ENCODE data around the gene MOK. TPM values are rescaled to one million over a fixed set of nuclear protein-coding genes. Genes with fewer than 3 reads are reported as not detected.
"Not testable (repeated sequence)": the region's sequence is repeated elsewhere in the genome, so short reads cannot be mapped to it uniquely, and the experiment has no call there.

Gene MOK, protein sequence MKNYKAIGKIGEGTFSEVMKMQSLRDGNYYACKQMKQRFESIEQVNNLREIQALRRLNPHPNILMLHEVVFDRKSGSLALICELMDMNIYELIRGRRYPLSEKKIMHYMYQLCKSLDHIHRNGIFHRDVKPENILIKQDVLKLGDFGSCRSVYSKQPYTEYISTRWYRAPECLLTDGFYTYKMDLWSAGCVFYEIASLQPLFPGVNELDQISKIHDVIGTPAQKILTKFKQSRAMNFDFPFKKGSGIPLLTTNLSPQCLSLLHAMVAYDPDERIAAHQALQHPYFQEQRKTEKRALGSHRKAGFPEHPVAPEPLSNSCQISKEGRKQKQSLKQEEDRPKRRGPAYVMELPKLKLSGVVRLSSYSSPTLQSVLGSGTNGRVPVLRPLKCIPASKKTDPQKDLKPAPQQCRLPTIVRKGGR
- 6.9 TPM for polyA plus RNA-seq (2013, experiment 1 of 2)
- polyA plus RNA-seq (2013, experiment 2 of 2): 7.7 TPM

- Histone ChIP-seq H3K4me3 (ENCODE audit: insufficient read depth in 1 of 2, low read depth in 1 of 2, low read length in 2 of 2) (peak within 1 kb of the TSS; percentile 80 to 95), H3K9ac (ENCODE audit: low read length) (peak within 1 kb of the TSS; percentile 99), H3K79me1 (replicated peaks; ENCODE audit: low read length, poor library complexity, severe bottlenecking) (peaks cover 3% of the 10 kb centered on the region), H2BK12ac (ENCODE audit: low read length in 2 of 2) (no peak within 1 kb of the TSS), H3K23ac (ENCODE audit: low read length in 2 of 2) (no peak within 1 kb of the TSS), H2BK120ac (ENCODE audit: low read depth, low read length) (no peak within 1 kb of the TSS), H2AK5ac (ENCODE audit: low read length, severe bottlenecking) (no peak within 1 kb of the TSS), H3K27me3 (ENCODE audit: control insufficient read depth in 1 of 2, insufficient read depth in 1 of 2, low read length in 2 of 2) (no peaks in the 10 kb centered on the region), H2BK15ac (ENCODE audit: low read depth, poor library complexity, severe bottlenecking) (no peak within 1 kb of the TSS), H3K14ac (ENCODE audit: low read length in 2 of 2) (no peak within 1 kb of the TSS), H3K18ac (ENCODE audit: low read depth in 1 of 2, low read length in 2 of 2) (no peak within 1 kb of the TSS), H3K4me1 (ENCODE audit: control insufficient read depth, insufficient read depth, low read depth, low read length) (peaks cover 2% of the 10 kb centered on the region), H4K8ac (ENCODE audit: low read length) (no peak within 1 kb of the TSS), H2AFZ (ENCODE audit: low read depth, low read length) (peak within 1 kb of the TSS; percentile 57), H3K36me3 (ENCODE audit: control insufficient read depth in 1 of 2, insufficient read depth in 2 of 2, low read depth in 1 of 2, low read length in 2 of 2) (no peaks in the 10 kb centered on the region), H3K27ac (ENCODE audit: low read length, poor library complexity, severe bottlenecking) (no peak within 1 kb of the TSS), H3K9me3 (ENCODE audit: control insufficient read depth, low read length) (no peaks in the 10 kb centered on the region), H3K4me2 (ENCODE audit: low read length, poor library complexity, severe bottlenecking) (peak within 1 kb of the TSS; percentile 69), H4K91ac (ENCODE audit: low read length) (no peak within 1 kb of the TSS), H2BK5ac (ENCODE audit: low read depth, low read length, poor library complexity, severe bottlenecking) (no peak within 1 kb of the TSS), H3K4ac (ENCODE audit: low read depth in 1 of 2, low read length in 2 of 2) (no peak within 1 kb of the TSS)
- DNase-seq: peak; percentile 98
- WGBS: under 1% methylated on average over 43 of the region's 53 CpGs
Observed at GRCh38 chr14:102304611-102305506, at the start of gene MOK. Gene MOK (minus strand): TSS chr14:102305164. CDS start chr14:102304968, 196 bp downstream.

DNA sequence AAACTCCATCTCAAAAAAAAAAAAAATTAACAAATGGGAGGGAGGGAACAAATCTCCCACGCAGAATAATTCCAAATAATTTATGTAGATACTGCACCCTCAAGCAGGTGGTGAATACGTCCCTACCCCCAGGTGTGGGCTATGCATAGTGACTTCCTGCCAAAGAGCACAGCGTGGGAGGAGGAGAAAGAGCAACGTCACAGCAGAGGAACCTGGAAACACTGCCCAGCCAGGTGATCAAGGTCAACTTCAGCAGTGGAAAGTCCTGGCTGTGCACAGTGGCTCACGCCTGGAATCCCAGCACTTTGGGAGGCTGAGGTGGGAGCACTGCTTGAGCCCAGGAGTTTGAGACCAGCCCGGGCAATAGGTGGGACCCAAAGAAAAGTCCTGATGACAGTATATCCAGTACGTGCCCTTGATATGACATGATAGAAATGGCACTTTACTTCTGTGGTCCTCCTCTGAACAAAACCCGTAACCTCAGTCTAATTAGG is 48.2 kb upstream of the MOK start:
- Histone ChIP-seq H3K9me3 (ENCODE audit: control insufficient read depth, low read length) (no peaks in the 10 kb centered on the region), H3K9ac (ENCODE audit: low read length) (no peak overlapping the region), H2BK5ac (ENCODE audit: low read depth, low read length, poor library complexity, severe bottlenecking) (no peak overlapping the region), H3K27ac (ENCODE audit: low read length, poor library complexity, severe bottlenecking) (no peak overlapping the region), H3K4ac (ENCODE audit: low read depth in 1 of 2, low read length in 2 of 2) (no peak overlapping the region), H3K4me1 (ENCODE audit: control insufficient read depth, insufficient read depth, low read depth, low read length) (no peaks in the 10 kb centered on the region), H2AFZ (ENCODE audit: low read depth, low read length) (no peak overlapping the region), H4K8ac (ENCODE audit: low read length) (no peak overlapping the region), H3K4me3 (ENCODE audit: insufficient read depth in 1 of 2, low read depth in 1 of 2, low read length in 2 of 2) (no peak overlapping the region), H3K14ac (ENCODE audit: low read length in 2 of 2) (no peak overlapping the region), H3K4me2 (ENCODE audit: low read length, poor library complexity, severe bottlenecking) (no peak overlapping the region), H2BK15ac (ENCODE audit: low read depth, poor library complexity, severe bottlenecking) (no peak overlapping the region), H3K36me3 (ENCODE audit: control insufficient read depth in 1 of 2, insufficient read depth in 2 of 2, low read depth in 1 of 2, low read length in 2 of 2) (peaks cover 44 to 93% of the 10 kb centered on the region in 2 experiments), H2BK12ac (ENCODE audit: low read length in 2 of 2) (no peak overlapping the region), H3K23ac (ENCODE audit: low read length in 2 of 2) (no peak overlapping the region), H4K91ac (ENCODE audit: low read length) (no peak overlapping the region), H2AK5ac (ENCODE audit: low read length, severe bottlenecking) (no peak overlapping the region), H3K27me3 (ENCODE audit: control insufficient read depth in 1 of 2, insufficient read depth in 1 of 2, low read length in 2 of 2) (no peaks in the 10 kb centered on the region), H3K79me1 (replicated peaks; ENCODE audit: low read length, poor library complexity, severe bottlenecking) (peaks cover 13% of the 10 kb centered on the region), H3K18ac (ENCODE audit: low read depth in 1 of 2, low read length in 2 of 2) (no peak overlapping the region), H2BK120ac (ENCODE audit: low read depth, low read length) (no peak overlapping the region)
- WGBS: 96% methylated on average over 8 of the region's 8 CpGs
- DNase-seq: no peak

- no peak overlapping the region for H3K4me2 ChIP-seq (ENCODE audit: low read length, poor library complexity, severe bottlenecking)
- 100% methylated on average over 3 of the region's 4 CpGs for WGBS
Observed at GRCh38 chr14:102352213-102352612, 47.2 kb upstream of the MOK start.

GRCh38 chr14:102351593-102351992 is 46.6 kb upstream of the MOK start:
- not testable (repeated sequence) for DNase-seq; H3K4me3 ChIP-seq (ENCODE audit: insufficient read depth in 1 of 2, low read depth in 1 of 2, low read length in 2 of 2); H2BK120ac ChIP-seq (ENCODE audit: low read depth, low read length); H3K4ac ChIP-seq (ENCODE audit: low read depth in 1 of 2, low read length in 2 of 2); H3K4me2 ChIP-seq (ENCODE audit: low read length, poor library complexity, severe bottlenecking); H2AFZ ChIP-seq (ENCODE audit: low read depth, low read length); H2BK15ac ChIP-seq (ENCODE audit: low read depth, poor library complexity, severe bottlenecking); H3K27me3 ChIP-seq (ENCODE audit: control insufficient read depth in 1 of 2, insufficient read depth in 1 of 2, low read length in 2 of 2); H4K91ac ChIP-seq (ENCODE audit: low read length); H2BK12ac ChIP-seq (ENCODE audit: low read length in 2 of 2); H3K23ac ChIP-seq (ENCODE audit: low read length in 2 of 2); H3K4me1 ChIP-seq (ENCODE audit: control insufficient read depth, insufficient read depth, low read depth, low read length); H2BK5ac ChIP-seq (ENCODE audit: low read depth, low read length, poor library complexity, severe bottlenecking); H3K27ac ChIP-seq (ENCODE audit: low read length, poor library complexity, severe bottlenecking); H3K9me3 ChIP-seq (ENCODE audit: control insufficient read depth, low read length); H3K18ac ChIP-seq (ENCODE audit: low read depth in 1 of 2, low read length in 2 of 2); H3K14ac ChIP-seq (ENCODE audit: low read length in 2 of 2); H4K8ac ChIP-seq (ENCODE audit: low read length); H2AK5ac ChIP-seq (ENCODE audit: low read length, severe bottlenecking); H3K9ac ChIP-seq (ENCODE audit: low read length)
- 96% methylated on average over 8 of the region's 9 CpGs for WGBS
- Histone ChIP-seq H3K79me1 (replicated peaks; ENCODE audit: low read length, poor library complexity, severe bottlenecking) (peaks cover 12% of the 10 kb centered on the region), H3K36me3 (ENCODE audit: control insufficient read depth in 1 of 2, insufficient read depth in 2 of 2, low read depth in 1 of 2, low read length in 2 of 2) (peaks cover 51 to 92% of the 10 kb centered on the region in 2 experiments)

More at GRCh38 chr14:102352213-102352612, 47.2 kb upstream of the MOK start:
- no peak overlapping the region for H2BK120ac ChIP-seq (ENCODE audit: low read depth, low read length)
- no peak overlapping the region for H3K27ac ChIP-seq (ENCODE audit: low read length, poor library complexity, severe bottlenecking)
- H3K9ac ChIP-seq (ENCODE audit: low read length): no peak overlapping the region
- no peak overlapping the region for H2BK15ac ChIP-seq (ENCODE audit: low read depth, poor library complexity, severe bottlenecking)
- H3K14ac ChIP-seq (ENCODE audit: low read length in 2 of 2): no peak overlapping the region
- no peak overlapping the region for H3K18ac ChIP-seq (ENCODE audit: low read depth in 1 of 2, low read length in 2 of 2)
- H3K23ac ChIP-seq (ENCODE audit: low read length in 2 of 2): no peak overlapping the region
- H3K4me3 ChIP-seq (ENCODE audit: insufficient read depth in 1 of 2, low read depth in 1 of 2, low read length in 2 of 2): no peak overlapping the region
- H2BK12ac ChIP-seq (ENCODE audit: low read length in 2 of 2): no peak overlapping the region
- no peaks in the 10 kb centered on the region for H3K27me3 ChIP-seq (ENCODE audit: control insufficient read depth in 1 of 2, insufficient read depth in 1 of 2, low read length in 2 of 2)
- peaks cover 12% of the 10 kb centered on the region for H3K79me1 ChIP-seq (replicated peaks; ENCODE audit: low read length, poor library complexity, severe bottlenecking)
- H4K8ac ChIP-seq (ENCODE audit: low read length): no peak overlapping the region
- H3K4ac ChIP-seq (ENCODE audit: low read depth in 1 of 2, low read length in 2 of 2): no peak overlapping the region
- no peak overlapping the region for H2AFZ ChIP-seq (ENCODE audit: low read depth, low read length)
- H2BK5ac ChIP-seq (ENCODE audit: low read depth, low read length, poor library complexity, severe bottlenecking): no peak overlapping the region
- no peaks in the 10 kb centered on the region for H3K9me3 ChIP-seq (ENCODE audit: control insufficient read depth, low read length)
- no peaks in the 10 kb centered on the region for H3K4me1 ChIP-seq (ENCODE audit: control insufficient read depth, insufficient read depth, low read depth, low read length)
- H4K91ac ChIP-seq (ENCODE audit: low read length): no peak overlapping the region
- H3K36me3 ChIP-seq (ENCODE audit: control insufficient read depth in 1 of 2, insufficient read depth in 2 of 2, low read depth in 1 of 2, low read length in 2 of 2): peaks cover 51 to 93% of the 10 kb centered on the region in 2 experiments
- H2AK5ac ChIP-seq (ENCODE audit: low read length, severe bottlenecking): no peak overlapping the region
- DNase-seq: no peak
